Hepatocyte (in vitro differentiated cells): Measurements from ENCODE around the gene PICK1.

Experiments
- CTCF ChIP-seq: fragments of 200-600 bp; sonication (generic); IDR thresholded peaks from 2 replicates; pipeline ENCODE4 v1.5.1; 2016; ENCODE audit warnings: antibody characterized with exemption, mild to moderate bottlenecking; ENCODE audit not compliant: poor library complexity
- EZH2phosphoT487 ChIP-seq: fragments of 200-600 bp; sonication (generic); IDR thresholded peaks from one replicate; pipeline ENCODE4 v1.6.1; 2018; ENCODE audit warnings: antibody characterized with exemption, mild to moderate bottlenecking, low read depth, moderate library complexity; ENCODE audit not compliant: unreplicated experiment, severe bottlenecking

- TF ChIP-seq CTCF (no peak), EZH2phosphoT487 (no peak)
Measured at GRCh38 chr22:38027487-38027886, 29.7 kb upstream of the PICK1 start.
